MCF 10A (cell line): Measurements from ENCODE around the gene ESRRG. TPM values are rescaled to one million over a fixed set of nuclear protein-coding genes. Genes with fewer than 3 reads are reported as not detected.

Source experiments
- BruUV-seq: library from RNA; stranded (reverse); fragments of 400-500 nt; replicated peaks from 2 replicates; lab custom pipeline; 2021; lab: Mats Ljungman, UMichigan
- CTCF ChIA-PET: fragments of 300-600 bp; sonication (Branson Sonifier 250); formaldehyde crosslinking; extraction: SDS; loops from one replicate; lab custom pipeline; 2021; ENCODE audit warnings: antibody characterized with exemption, inconsistent platforms; lab: Yijun Ruan, JAX
- POLR2A ChIA-PET: fragments of 300-600, 350-650 bp; sonication (Branson Sonifier 250); formaldehyde crosslinking; extraction: SDS; loops from one replicate; lab custom pipeline; 2020; ENCODE audit warnings: antibody characterized with exemption, inconsistent platforms; lab: Yijun Ruan, JAX
- DNase-seq: peaks from one replicate; pipeline ENCODE4 v3.0.0-alpha.2; 2018; ENCODE audit not compliant: unreplicated experiment
- H3K27ac Mint-ChIP-seq: one replicate; pipeline ENCODE4 v1.8.0; 2022; ENCODE audit warnings: mild to moderate bottlenecking, low read depth, mixed read lengths; ENCODE audit not compliant: unreplicated experiment
- H3K27me3 Mint-ChIP-seq: one replicate; pipeline ENCODE4 v1.8.0; 2022; ENCODE audit warnings: mixed read lengths; ENCODE audit not compliant: insufficient read depth, unreplicated experiment
- H3K36me3 Mint-ChIP-seq: one replicate; pipeline ENCODE4 v1.8.0; 2022; ENCODE audit warnings: mild to moderate bottlenecking, moderate library complexity, mixed read lengths; ENCODE audit not compliant: insufficient read depth, unreplicated experiment
- H3K4me1 Mint-ChIP-seq: one replicate; pipeline ENCODE4 v1.8.0; 2022; ENCODE audit warnings: mixed read lengths; ENCODE audit not compliant: insufficient read depth, unreplicated experiment
- H3K4me3 Mint-ChIP-seq: one replicate; pipeline ENCODE4 v1.8.0; 2022; ENCODE audit warnings: mild to moderate bottlenecking, moderate library complexity, mixed read lengths; ENCODE audit not compliant: unreplicated experiment
- H3K9me3 Mint-ChIP-seq: one replicate; pipeline ENCODE4 v1.8.0; 2022; ENCODE audit warnings: mixed read lengths; ENCODE audit not compliant: unreplicated experiment
- intact Hi-C: fragments of 100-400 bp; cut with micrococcal nuclease; formaldehyde crosslinking; loops from 2 replicates; pipeline ENCODE4 v1.14.1; 2022
- total RNA-seq: library from RNA; stranded (reverse); gene quantifications from 2 replicates; pipeline ENCODE4 v1.2.3, GENCODE V29; 2022
- TF ChIP-seq, protein P1 (sequence below): fragments of 200-600 bp; IDR thresholded peaks from one replicate; pipeline ENCODE4 v1.8.0; 2022; ENCODE audit warnings: antibody characterized with exemption, mild to moderate bottlenecking; ENCODE audit not compliant: unreplicated experiment

The ESRRG gene
- total RNA-seq, 1 experiment from 2014 or later = 0.44 TPM

DNA sequence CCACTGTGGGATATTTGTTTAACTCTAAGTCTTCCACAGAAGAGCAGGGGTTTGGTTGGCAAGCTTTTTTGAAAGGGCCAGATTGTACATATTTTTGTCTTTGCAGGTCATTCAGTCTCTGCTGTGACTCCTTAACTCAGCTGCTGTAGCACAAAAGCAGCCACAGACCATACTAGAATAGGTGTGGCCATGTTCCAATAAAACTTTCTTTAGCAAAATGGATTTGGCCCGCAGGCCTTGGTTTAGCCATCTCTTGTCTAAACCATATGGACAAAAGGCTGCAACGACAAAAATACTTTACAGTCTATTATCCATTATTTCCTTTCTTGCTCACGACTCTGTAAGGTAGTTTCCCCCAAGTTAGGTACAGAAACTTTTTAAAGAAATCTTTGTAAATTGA, 60.5 kb downstream of the ESRRG start:
- no peak overlapping the region for H3K4me3 Mint-ChIP-seq
- POLR2A ChIA-PET = no interaction called here

DNA sequence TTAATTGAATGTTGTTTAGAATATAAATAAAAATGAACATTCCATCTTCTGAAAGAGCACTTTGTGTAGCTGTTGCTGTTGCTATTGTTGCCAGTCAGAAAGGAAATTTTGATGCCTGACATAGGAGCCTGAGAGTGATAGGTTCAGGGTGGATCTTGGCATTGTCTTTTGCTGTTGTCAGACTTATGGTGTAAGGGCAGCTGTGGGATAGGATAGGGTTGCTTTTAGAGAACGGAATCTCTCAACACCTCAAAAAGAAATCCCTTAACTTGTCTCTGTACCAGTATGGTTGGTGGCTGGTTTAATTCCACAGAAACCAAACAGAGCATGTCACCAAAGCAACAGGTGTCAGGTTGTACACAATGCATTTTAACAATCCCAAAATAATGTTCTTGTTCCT, 62.7 kb downstream of the ESRRG start:
- peaks cover 10% of the 10 kb centered on the region for H3K4me1 Mint-ChIP-seq
- H3K9me3 Mint-ChIP-seq = no peaks in the 10 kb centered on the region
- intact Hi-C loops = no loop called here
- TF ChIP-seq, protein P1, sequence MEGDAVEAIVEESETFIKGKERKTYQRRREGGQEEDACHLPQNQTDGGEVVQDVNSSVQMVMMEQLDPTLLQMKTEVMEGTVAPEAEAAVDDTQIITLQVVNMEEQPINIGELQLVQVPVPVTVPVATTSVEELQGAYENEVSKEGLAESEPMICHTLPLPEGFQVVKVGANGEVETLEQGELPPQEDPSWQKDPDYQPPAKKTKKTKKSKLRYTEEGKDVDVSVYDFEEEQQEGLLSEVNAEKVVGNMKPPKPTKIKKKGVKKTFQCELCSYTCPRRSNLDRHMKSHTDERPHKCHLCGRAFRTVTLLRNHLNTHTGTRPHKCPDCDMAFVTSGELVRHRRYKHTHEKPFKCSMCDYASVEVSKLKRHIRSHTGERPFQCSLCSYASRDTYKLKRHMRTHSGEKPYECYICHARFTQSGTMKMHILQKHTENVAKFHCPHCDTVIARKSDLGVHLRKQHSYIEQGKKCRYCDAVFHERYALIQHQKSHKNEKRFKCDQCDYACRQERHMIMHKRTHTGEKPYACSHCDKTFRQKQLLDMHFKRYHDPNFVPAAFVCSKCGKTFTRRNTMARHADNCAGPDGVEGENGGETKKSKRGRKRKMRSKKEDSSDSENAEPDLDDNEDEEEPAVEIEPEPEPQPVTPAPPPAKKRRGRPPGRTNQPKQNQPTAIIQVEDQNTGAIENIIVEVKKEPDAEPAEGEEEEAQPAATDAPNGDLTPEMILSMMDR = no peak
- no peak for DNase-seq
- peaks cover 63% of the 10 kb centered on the region for H3K27me3 Mint-ChIP-seq
- ChIA-PET POLR2A (no interaction called here), CTCF (no interaction called here)
- H3K27ac Mint-ChIP-seq = no peak overlapping the region
- no TSS peak for BruUV-seq
- H3K4me3 Mint-ChIP-seq = no peak overlapping the region
- no peaks in the 10 kb centered on the region for H3K36me3 Mint-ChIP-seq

More for the DNA sequence above, 60.5 kb downstream of the ESRRG start:
- intact Hi-C loops = no loop called here
- H3K27me3 Mint-ChIP-seq = peaks cover 51% of the 10 kb centered on the region
- H3K27ac Mint-ChIP-seq = no peak overlapping the region
- H3K4me1 Mint-ChIP-seq = peaks cover 20% of the 10 kb centered on the region
- DNase-seq = no peak
- CTCF ChIA-PET = interaction anchor here (1.1 to 1.9 kb wide), 3 partner anchors 8 to 77 kb away, joined by 3 to 4 read pairs (median 3); no protein-coding TSS in a partner anchor
- TF ChIP-seq, protein P1 = no peak
- H3K9me3 Mint-ChIP-seq = no peaks in the 10 kb centered on the region
- BruUV-seq = no TSS peak
- no peaks in the 10 kb centered on the region for H3K36me3 Mint-ChIP-seq

DNA sequence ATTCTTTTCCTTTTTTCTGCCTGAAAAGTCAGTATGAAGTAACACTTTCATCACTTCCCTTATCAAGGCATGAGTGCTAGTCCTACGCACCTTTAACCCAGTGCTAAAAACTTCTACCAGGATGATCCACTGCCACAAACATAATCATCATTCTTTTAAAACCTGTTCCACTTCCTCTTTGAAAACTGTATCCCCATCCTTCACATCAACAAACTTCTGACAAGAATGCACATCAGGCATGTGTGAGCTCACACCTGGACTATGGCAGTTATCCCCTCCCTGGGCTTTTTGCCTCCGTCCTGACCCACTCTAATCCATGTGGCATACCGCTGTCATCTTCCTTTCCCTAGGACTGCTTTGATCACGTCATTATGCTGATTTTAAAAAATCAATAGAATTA, 70.2 kb downstream of the ESRRG start:
- no peaks in the 10 kb centered on the region for H3K36me3 Mint-ChIP-seq
- no peak overlapping the region for H3K4me3 Mint-ChIP-seq
- POLR2A ChIA-PET = no interaction called here
- TF ChIP-seq, protein P1 = no peak
- CTCF ChIA-PET = interaction anchor here (0.7 kb wide), 1 partner anchor 209 kb away, joined by 3 read pairs; no protein-coding TSS in a partner anchor
- DNase-seq = no peak
- intact Hi-C loops = no loop called here
- BruUV-seq = no TSS peak
- no peaks in the 10 kb centered on the region for H3K9me3 Mint-ChIP-seq
- H3K27ac Mint-ChIP-seq = no peak overlapping the region
- H3K4me1 Mint-ChIP-seq = no peaks in the 10 kb centered on the region
- peaks cover 82% of the 10 kb centered on the region for H3K27me3 Mint-ChIP-seq

DNA sequence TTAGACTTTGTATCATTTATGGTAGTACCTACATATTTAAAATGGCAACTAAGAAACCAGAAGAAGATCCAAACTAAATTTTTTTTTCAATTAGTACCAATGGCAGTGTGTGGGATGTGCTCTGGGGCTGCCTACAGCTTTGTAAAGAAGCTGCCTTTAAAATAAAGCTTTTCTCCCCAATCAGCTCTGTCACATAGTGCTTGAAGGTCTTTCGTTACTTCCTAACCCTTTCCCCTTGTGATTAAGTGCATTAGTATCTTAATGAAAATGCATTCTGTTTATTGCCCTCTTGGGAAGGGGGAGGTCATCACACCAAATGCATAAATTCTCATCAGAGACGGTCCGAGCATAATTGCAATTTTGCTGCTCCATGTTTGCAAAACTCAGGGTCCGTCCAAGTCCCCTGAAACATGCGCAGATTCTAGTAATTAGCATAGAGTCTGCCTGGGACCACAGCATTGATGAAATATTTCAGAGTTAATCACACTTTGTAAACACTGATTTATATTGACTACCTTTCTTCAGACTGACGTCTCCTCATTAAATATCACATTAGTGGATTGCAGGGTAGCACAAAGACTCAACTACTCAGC, 71.3 kb downstream of the ESRRG start:
- H3K9me3 Mint-ChIP-seq = no peaks in the 10 kb centered on the region
- H3K27ac Mint-ChIP-seq = no peak overlapping the region
- intact Hi-C loops = no loop called here
- TF ChIP-seq, protein P1 = no peak
- H3K4me1 Mint-ChIP-seq = no peaks in the 10 kb centered on the region
- DNase-seq = no peak
- BruUV-seq = no TSS peak
- CTCF ChIA-PET = interaction anchor here (0.6 to 0.7 kb wide), 3 partner anchors 16 to 120 kb away, joined by 3 read pairs; no protein-coding TSS in a partner anchor
- H3K36me3 Mint-ChIP-seq = no peaks in the 10 kb centered on the region
- H3K4me3 Mint-ChIP-seq = no peak overlapping the region
- POLR2A ChIA-PET = interaction anchor here (1.0 kb wide), 1 partner anchor 19 kb away, joined by 4 read pairs; no protein-coding TSS in a partner anchor
- peaks cover 88% of the 10 kb centered on the region for H3K27me3 Mint-ChIP-seq
